Nephron (organoid): Measurements from ENCODE around the gene SPAG8.

ENCODE experiments used
- H3K27ac Mint-ChIP-seq, 3 experiments: 2 replicates each; pipeline ENCODE4 v1.8.0; 2020; ENCODE audit warnings: mixed read lengths in 3 of 3, mild to moderate bottlenecking in 2 of 3, moderate library complexity in 1 of 3
- H3K27me3 Mint-ChIP-seq: 2 replicates; pipeline ENCODE4 v1.8.0; 2021; ENCODE audit warnings: low read depth, mild to moderate bottlenecking, moderate library complexity, mixed read lengths
- H3K36me3 Mint-ChIP-seq: 2 replicates; pipeline ENCODE4 v1.8.0; 2020; ENCODE audit warnings: low read depth, mixed read lengths
- H3K4me1 Mint-ChIP-seq: 2 replicates; pipeline ENCODE4 v1.8.0; 2020; ENCODE audit warnings: mixed read lengths
- H3K4me3 Mint-ChIP-seq, 3 experiments: 2 replicates each; pipeline ENCODE4 v1.8.0; 2020; ENCODE audit warnings: mild to moderate bottlenecking in 3 of 3, mixed read lengths in 3 of 3, moderate library complexity in 2 of 3
- H3K9me3 Mint-ChIP-seq: 2 replicates; pipeline ENCODE4 v1.8.0; 2020; ENCODE audit warnings: mixed read lengths
- CTCF ChIP-seq, 3 experiments: fragments of 200-600 bp; sonication (generic); IDR thresholded peaks; one replicate each; pipeline ENCODE4 v1.5.0; 2021; ENCODE audit warnings: antibody characterized with exemption in 3 of 3; ENCODE audit not compliant: unreplicated experiment in 3 of 3

SPAG8 gene

GRCh38 chr9:35798658-35799374 is 13.2 kb downstream of the SPAG8 start:
- TF ChIP-seq CTCF (IDR thresholded peaks at IDR 0.05; ENCODE audit: unreplicated experiment in 3 of 3) = no peak
- no peak overlapping the region for H3K4me3 Mint-ChIP-seq

GRCh38 chr9:35797311-35798109 is 14.6 kb downstream of the SPAG8 start:
- Mint-ChIP-seq H3K9me3 (no peaks in the 10 kb centered on the region), H3K27ac (no peak overlapping the region), H3K27me3 (peaks cover 3% of the 10 kb centered on the region), H3K4me3 (no peak overlapping the region), H3K36me3 (peaks cover 17% of the 10 kb centered on the region), H3K4me1 (peaks cover 33% of the 10 kb centered on the region)
- TF ChIP-seq CTCF (IDR thresholded peaks at IDR 0.05; ENCODE audit: unreplicated experiment in 3 of 3) = no peak

More at GRCh38 chr9:35798658-35799374, 13.2 kb downstream of the SPAG8 start:
- no peaks in the 10 kb centered on the region for H3K9me3 Mint-ChIP-seq
- H3K27ac Mint-ChIP-seq = no peak overlapping the region
- H3K36me3 Mint-ChIP-seq = peaks cover 26% of the 10 kb centered on the region
- H3K4me1 Mint-ChIP-seq = peaks cover 21% of the 10 kb centered on the region
- H3K27me3 Mint-ChIP-seq = peaks cover 3% of the 10 kb centered on the region

GRCh38 chr9:35795695-35796094 is 16.4 kb downstream of the SPAG8 start:
- peak overlapping the region in 1 of 3 experiments; percentile 62 for H3K4me3 Mint-ChIP-seq
- peaks cover 3% of the 10 kb centered on the region for H3K27me3 Mint-ChIP-seq
- peak overlapping the region in 1 of 3 experiments; percentile 11 for H3K27ac Mint-ChIP-seq
- peaks cover 5% of the 10 kb centered on the region for H3K36me3 Mint-ChIP-seq
- H3K9me3 Mint-ChIP-seq = no peaks in the 10 kb centered on the region
- H3K4me1 Mint-ChIP-seq = peaks cover 33% of the 10 kb centered on the region
- TF ChIP-seq CTCF (IDR thresholded peaks at IDR 0.05; ENCODE audit: unreplicated experiment in 3 of 3) = no peak

- Mint-ChIP-seq H3K4me3 (peak overlapping the region; percentile 53 to 77 (median 62)), H3K4me1 (peaks cover 41% of the 10 kb centered on the region), H3K9me3 (no peaks in the 10 kb centered on the region), H3K36me3 (no peaks in the 10 kb centered on the region), H3K27me3 (no peaks in the 10 kb centered on the region), H3K27ac (peak overlapping the region in 2 of 3 experiments; percentile 5 to 26)
- TF ChIP-seq CTCF (IDR thresholded peaks at IDR 0.05; ENCODE audit: unreplicated experiment in 3 of 3) = no peak
These were observed 18.6 kb downstream of the SPAG8 start for GRCh38 chr9:35793461-35793860.

- peaks cover 41% of the 10 kb centered on the region for H3K4me1 Mint-ChIP-seq
- no peaks in the 10 kb centered on the region for H3K36me3 Mint-ChIP-seq
- TF ChIP-seq CTCF (IDR thresholded peaks at IDR 0.05; ENCODE audit: unreplicated experiment in 3 of 3) = no peak
- peak overlapping the region in 2 of 3 experiments; percentile 5 to 26 for H3K27ac Mint-ChIP-seq
- H3K9me3 Mint-ChIP-seq = no peaks in the 10 kb centered on the region
- peak overlapping the region; percentile 53 to 77 (median 62) for H3K4me3 Mint-ChIP-seq
- no peaks in the 10 kb centered on the region for H3K27me3 Mint-ChIP-seq
These were observed 19.2 kb downstream of the SPAG8 start for GRCh38 chr9:35792826-35793225.
